Muscle of leg (tissue), 11 donors: ENCODE data around the gene ZBTB20. TPM values are rescaled to one million over a fixed set of nuclear protein-coding genes. Genes with fewer than 3 reads are reported as not detected.
A peak's percentile ranks its signal among the peaks of the same experiment; 100 is the strongest.

Experiments used
- DNase-seq: peaks from one replicate; pipeline ENCODE4 v3.0.0; 2013
- H3K27ac ChIP-seq: one replicate; pipeline ENCODE4 v1.5.1; 2013; ENCODE audit warnings: mild to moderate bottlenecking, low read length, control low read depth
- H3K27me3 ChIP-seq: one replicate; pipeline ENCODE4 v1.6.1; 2013; ENCODE audit warnings: low read length; ENCODE audit not compliant: control insufficient read depth, insufficient read depth
- H3K36me3 ChIP-seq: one replicate; pipeline ENCODE4 v1.6.1; 2013; ENCODE audit warnings: low read length; ENCODE audit not compliant: control insufficient read depth, insufficient read depth
- H3K4me1 ChIP-seq: one replicate; pipeline ENCODE4 v1.6.1; 2013; ENCODE audit warnings: low read length; ENCODE audit not compliant: control insufficient read depth, insufficient read depth
- H3K4me3 ChIP-seq: one replicate; pipeline ENCODE4 v1.5.1; 2013; ENCODE audit warnings: low read length, control low read depth
- H3K9me3 ChIP-seq: replicated peaks from 2 replicates; pipeline ENCODE4 v1.6.1; 2013; ENCODE audit warnings: low read depth, low read length; ENCODE audit not compliant: control insufficient read depth
- WGBS: methylation state at CpG from one replicate; pipeline ENCODE4 v1.1.5; 2013; ENCODE audit warnings: missing lambda C conversion rate; ENCODE audit not compliant: insufficient coverage; 5-methylcytosine and 5-hydroxymethylcytosine counted together
- polyA plus RNA-seq, 8 donors: library from polyadenylated mRNA; unstranded; fragments of 120-200 nt; gene quantifications; one replicate each; pipeline versions ENCODE4 v1.2.1 to v1.2.3, GENCODE V29; 2013; ENCODE audit warnings: inconsistent platforms in 1 of 8, low replicate concordance in 1 of 8; ENCODE audit not compliant: insufficient read length in 8 of 8, insufficient read depth in 1 of 8
- total RNA-seq: library from RNA; stranded (reverse); fragments of 120-200 nt; gene quantifications from one replicate; pipeline ENCODE4 v1.2.4, GENCODE V29; 2013

ZBTB20 gene
- total and polyA plus RNA-seq, 9 donors: 1.0 to 16.6 (median 2.8) TPM

- Histone ChIP-seq H3K36me3 (no peaks in the 10 kb centered on the region), H3K9me3 (no peaks in the 10 kb centered on the region), H3K4me3 (no peak overlapping the region), H3K4me1 (no peaks in the 10 kb centered on the region), H3K27ac (no peak overlapping the region), H3K27me3 (no peaks in the 10 kb centered on the region)
- WGBS: 82% methylated on average over 6 of the region's 8 CpGs
- no peak for DNase-seq
These were observed 839.8 kb downstream of the ZBTB20 start for GRCh38 chr3:114307222-114307830.

- Histone ChIP-seq H3K27ac (no peak overlapping the region), H3K4me3 (no peak overlapping the region), H3K27me3 (no peaks in the 10 kb centered on the region), H3K36me3 (no peaks in the 10 kb centered on the region), H3K9me3 (no peaks in the 10 kb centered on the region), H3K4me1 (no peaks in the 10 kb centered on the region)
- no peak for DNase-seq
- no CpG with 5 or more reads among the region's 5 CpGs for WGBS
These were observed 847.0 kb downstream of the ZBTB20 start for GRCh38 chr3:114299941-114300624.

- Histone ChIP-seq H3K36me3 (no peaks in the 10 kb centered on the region), H3K4me3 (no peak overlapping the region), H3K9me3 (no peaks in the 10 kb centered on the region), H3K4me1 (no peaks in the 10 kb centered on the region), H3K27me3 (no peaks in the 10 kb centered on the region), H3K27ac (no peak overlapping the region)
- DNase-seq: no peak
- 81% methylated on average over 13 of the region's 13 CpGs for WGBS
These were observed 847.7 kb downstream of the ZBTB20 start for GRCh38 chr3:114299421-114299820.

GRCh38 chr3:114295946-114296345, 851.1 kb downstream of the ZBTB20 start:
- Histone ChIP-seq H3K27me3 (no peaks in the 10 kb centered on the region), H3K4me1 (no peaks in the 10 kb centered on the region), H3K36me3 (no peaks in the 10 kb centered on the region), H3K27ac (no peak overlapping the region), H3K9me3 (no peaks in the 10 kb centered on the region), H3K4me3 (no peak overlapping the region)
- WGBS: no CpG with 5 or more reads among the region's 2 CpGs
- no peak for DNase-seq

GRCh38 chr3:114294940-114295480, 852.1 kb downstream of the ZBTB20 start:
- H3K4me3 ChIP-seq: no peak overlapping the region
- no peaks in the 10 kb centered on the region for H3K9me3 ChIP-seq
- H3K36me3 ChIP-seq: no peaks in the 10 kb centered on the region
- WGBS: 67% methylated on average over 6 of the region's 6 CpGs
- H3K27ac ChIP-seq: no peak overlapping the region
- H3K4me1 ChIP-seq: no peaks in the 10 kb centered on the region
- no peaks in the 10 kb centered on the region for H3K27me3 ChIP-seq
- DNase-seq: no peak

GRCh38 chr3:114293838-114294535, 853.1 kb downstream of the ZBTB20 start, which contains the start of gene TIGIT:
Gene TIGIT (plus strand): TSS chr3:114294028. CDS start chr3:114294062, 34 bp downstream.
- no peak for DNase-seq
- Histone ChIP-seq H3K36me3 (no peaks in the 10 kb centered on the region), H3K27ac (no peak within 1 kb of the TSS), H3K27me3 (no peaks in the 10 kb centered on the region), H3K4me1 (no peaks in the 10 kb centered on the region), H3K9me3 (no peaks in the 10 kb centered on the region), H3K4me3 (no peak within 1 kb of the TSS)
- WGBS: 88% methylated on average over 4 of the region's 7 CpGs

GRCh38 chr3:114290911-114291901, 855.9 kb downstream of the ZBTB20 start:
- WGBS: 50% methylated on average over 10 of the region's 23 CpGs
- H3K4me3 ChIP-seq: no peak overlapping the region
- H3K27ac ChIP-seq: no peak overlapping the region
- H3K9me3 ChIP-seq: no peaks in the 10 kb centered on the region
- H3K4me1 ChIP-seq: no peaks in the 10 kb centered on the region
- peak; percentile 20 for DNase-seq
- no peaks in the 10 kb centered on the region for H3K36me3 ChIP-seq
- H3K27me3 ChIP-seq: no peaks in the 10 kb centered on the region

GRCh38 chr3:114286266-114286665, 860.8 kb downstream of the ZBTB20 start:
- no peaks in the 10 kb centered on the region for H3K4me1 ChIP-seq
- WGBS: 60% methylated on average over 1 of the region's 2 CpGs
- no peak overlapping the region for H3K27ac ChIP-seq
- H3K9me3 ChIP-seq: no peaks in the 10 kb centered on the region
- H3K27me3 ChIP-seq: no peaks in the 10 kb centered on the region
- no peak for DNase-seq
- no peak overlapping the region for H3K4me3 ChIP-seq
- no peaks in the 10 kb centered on the region for H3K36me3 ChIP-seq

GRCh38 chr3:114285648-114286230, 861.3 kb downstream of the ZBTB20 start:
- no peaks in the 10 kb centered on the region for H3K4me1 ChIP-seq
- H3K27ac ChIP-seq: no peak overlapping the region
- 80% methylated on average over 1 of the region's 3 CpGs for WGBS
- H3K36me3 ChIP-seq: no peaks in the 10 kb centered on the region
- no peak for DNase-seq
- H3K27me3 ChIP-seq: no peaks in the 10 kb centered on the region
- no peaks in the 10 kb centered on the region for H3K9me3 ChIP-seq
- H3K4me3 ChIP-seq: no peak overlapping the region
